ENCODE data around the gene MUCL3. TPM values are rescaled to one million over a fixed set of nuclear protein-coding genes. Genes with fewer than 3 reads are reported as not detected.
"Not testable (repeated sequence)": the region's sequence is repeated elsewhere in the genome, so short reads cannot be mapped to it uniquely, and the experiment has no call there.

The MUCL3 gene
- total and polyA plus RNA-seq, 8 donors = 0.87 to 346 (median 76.8) TPM

GRCh38 chr6:30926644-30927043, 14.1 kb upstream of the MUCL3 start:
- WGBS, 5 donors = 67 to 78% (median 70%) methylated on average over 4 of the region's 4 CpGs
- Histone ChIP-seq H3K9me3 (peaks cover 3 to 10% (median 10%) of the 10 kb centered on the region in 4 donors), H3K4me1 (peaks cover 0 to 17% (median 2%) of the 10 kb centered on the region in 4 donors), H3K36me3 (peaks cover 40 to 67% (median 55%) of the 10 kb centered on the region in 4 donors), H3K27ac (peak overlapping the region in 4 of 5 donors; percentile 51 to 75 (median 58)), H3K4me3 (no peak overlapping the region), H3K27me3 (no peaks in the 10 kb centered on the region)
- peak in 1 of 2 donors; percentile 76 for DNase-seq
- peak in 2 of 3 donors; percentile 32 to 60 for TF ChIP-seq POLR2AphosphoS5 (IDR thresholded peaks at IDR 0.05)
- TF ChIP-seq POLR2A (IDR thresholded peaks at IDR 0.05) = no peak
- intact Hi-C loops (cut with DNase I; ENCODE audit: low total_unique reads) = no loop called here

- DNase-seq; intact Hi-C loops (cut with DNase I; ENCODE audit: low total_unique reads); H3K4me3 ChIP-seq; H3K27me3 ChIP-seq: not testable (repeated sequence)
- Histone ChIP-seq H3K9me3 (peaks cover 3 to 10% (median 10%) of the 10 kb centered on the region in 4 donors), H3K4me1 (peaks cover 0 to 21% (median 4%) of the 10 kb centered on the region in 4 donors), H3K27ac (peak overlapping the region in 4 of 5 donors; percentile 51 to 75 (median 58)), H3K36me3 (peaks cover 36 to 63% (median 50%) of the 10 kb centered on the region in 4 donors)
- WGBS, 5 donors = 86 to 99% (median 95%) methylated on average over 3 of the region's 3 CpGs
These were observed 13.7 kb upstream of the MUCL3 start for GRCh38 chr6:30927080-30927479.

- H3K9me3 ChIP-seq = peaks cover 3 to 10% (median 10%) of the 10 kb centered on the region in 4 donors
- TF ChIP-seq EP300 (IDR thresholded peaks at IDR 0.05) = no peak
- TF ChIP-seq POLR2AphosphoS5 (IDR thresholded peaks at IDR 0.05) = no peak
- no peak for TF ChIP-seq POLR2A (IDR thresholded peaks at IDR 0.05)
- no peak for TF ChIP-seq CTCF (IDR thresholded peaks at IDR 0.05)
- H3K4me1 ChIP-seq = peaks cover 3 to 29% (median 6%) of the 10 kb centered on the region in 4 donors
- no peaks in the 10 kb centered on the region for H3K27me3 ChIP-seq
- no peak overlapping the region for H3K4me3 ChIP-seq
- 86 to 98% (median 95%) methylated on average over 3 of the region's 3 CpGs for WGBS, 5 donors
- H3K36me3 ChIP-seq = peaks cover 20 to 47% (median 34%) of the 10 kb centered on the region in 4 donors
- no peak overlapping the region for H3K27ac ChIP-seq
- DNase-seq = no peak
- intact Hi-C loops (cut with DNase I; ENCODE audit: low total_unique reads) = no loop called here
These were observed 12.1 kb upstream of the MUCL3 start for GRCh38 chr6:30928677-30929076.

GRCh38 chr6:30930506-30930905, 10.3 kb upstream of the MUCL3 start:
- 87 to 97% (median 91%) methylated on average over 4 of the region's 4 CpGs for WGBS, 5 donors
- no peaks in the 10 kb centered on the region for H3K27me3 ChIP-seq
- H3K9me3 ChIP-seq = peaks cover 3 to 10% (median 10%) of the 10 kb centered on the region in 4 donors
- no peak overlapping the region for H3K27ac ChIP-seq
- H3K4me3 ChIP-seq = no peak overlapping the region
- no peak for TF ChIP-seq EP300 (IDR thresholded peaks at IDR 0.05)
- no peak for TF ChIP-seq POLR2AphosphoS5 (IDR thresholded peaks at IDR 0.05)
- no peak for TF ChIP-seq POLR2A (IDR thresholded peaks at IDR 0.05)
- TF ChIP-seq CTCF (IDR thresholded peaks at IDR 0.05) = no peak
- intact Hi-C loops (cut with DNase I; ENCODE audit: low total_unique reads) = no loop called here
- no peak for DNase-seq
- peaks cover 3 to 29% (median 6%) of the 10 kb centered on the region in 4 donors for H3K4me1 ChIP-seq
- peaks cover 9 to 29% (median 16%) of the 10 kb centered on the region in 4 donors for H3K36me3 ChIP-seq

GRCh38 chr6:30931272-30931671, 9.5 kb upstream of the MUCL3 start:
- no peak for DNase-seq
- peak overlapping the region in 3 of 5 donors; percentile 60 to 76 (median 65) for H3K27ac ChIP-seq
- peaks cover 3 to 10% (median 10%) of the 10 kb centered on the region in 4 donors for H3K9me3 ChIP-seq
- WGBS, 5 donors = 63 to 75% (median 67%) methylated on average over 7 to 8 of the region's 8 CpGs
- H3K4me1 ChIP-seq = peaks cover 3 to 24% (median 6%) of the 10 kb centered on the region in 4 donors
- no peaks in the 10 kb centered on the region for H3K27me3 ChIP-seq
- peaks cover 3 to 21% (median 8%) of the 10 kb centered on the region in 4 donors for H3K36me3 ChIP-seq
- H3K4me3 ChIP-seq = no peak overlapping the region
- TF ChIP-seq EP300 (IDR thresholded peaks at IDR 0.05) (no peak), CTCF (IDR thresholded peaks at IDR 0.05) (no peak), POLR2AphosphoS5 (IDR thresholded peaks at IDR 0.05) (no peak), POLR2A (IDR thresholded peaks at IDR 0.05) (no peak)
- intact Hi-C loops (cut with DNase I; ENCODE audit: low total_unique reads) = no loop called here
